Spleen (tissue), 7 donors: ENCODE data around the gene PDCD1LG2.

ENCODE experiments used
- CTCF ChIP-seq, 11 experiments: fragments of 200-600 bp in 7 of 11; fragments of 450-650 bp in 4 of 11; sonication (generic) in 4 of 11; IDR thresholded peaks in 8 of 11; conservative IDR thresholded peaks in 3 of 11; 1 replicate in 7 of 11; 2 replicates in 4 of 11; pipeline versions ENCODE4 v1.4.0 to v1.8.0; 2016 to 2021; ENCODE audit warnings: antibody characterized with exemption in 11 of 11, inconsistent platforms in 4 of 11, mild to moderate bottlenecking in 1 of 11
- POLR2A ChIP-seq, 3 donors: fragments of 450-650 bp; IDR thresholded peaks; one replicate each; pipeline ENCODE4 v1.5.1; 2017; ENCODE audit warnings: antibody characterized with exemption in 3 of 3, mild to moderate bottlenecking in 1 of 3
- donor health status: DM: no; HTN: no; CAD: no; lungs with moderate emphysema.
- donor health status: DM: no; HTN: no; CAD: no.
- donor health status: DM: no; HTN: no; CAD: no.

- no peak for TF ChIP-seq POLR2A (IDR thresholded peaks at IDR 0.05)
- no peak for TF ChIP-seq CTCF (IDR thresholded peaks at IDR 0.05 in 8 of 11, conservative IDR thresholded peaks at IDR 0.05 in 3 of 11)
Observed at GRCh38 chr9:5486988-5487387, 23.3 kb upstream of the PDCD1LG2 start.
